Measurements from ENCODE around the gene FMN1. TPM values are rescaled to one million over a fixed set of nuclear protein-coding genes. Genes with fewer than 3 reads are reported as not detected.
"Not testable (repeated sequence)": the region's sequence is repeated elsewhere in the genome, so short reads cannot be mapped to it uniquely, and the experiment has no call there.

FMN1 gene
- total RNA-seq, 1 donor from 2014 or later = 1.6 TPM

GRCh38 chr15:33076937-33077336 is 117.6 kb downstream of the FMN1 start:
- no peak for TF ChIP-seq CTCF (IDR thresholded peaks at IDR 0.05; ENCODE audit: unreplicated experiment)
- no peak for DNase-seq (ENCODE audit: low spot score in 2 of 2, unreplicated experiment in 2 of 2)
- Mint-ChIP-seq H3K4me3 (no peak overlapping the region), H3K9me3 (no peaks in the 10 kb centered on the region), H3K27me3 (ENCODE audit: low read depth) (peaks cover 30% of the 10 kb centered on the region), H3K36me3 (no peaks in the 10 kb centered on the region), H3K27ac (no peak overlapping the region), H3K4me1 (no peaks in the 10 kb centered on the region)

- no peaks in the 10 kb centered on the region for H3K36me3 Mint-ChIP-seq
- no peaks in the 10 kb centered on the region for H3K4me1 Mint-ChIP-seq
- no peak for DNase-seq (ENCODE audit: low spot score in 2 of 2, unreplicated experiment in 2 of 2)
- H3K27me3 Mint-ChIP-seq (ENCODE audit: low read depth) = peaks cover 42% of the 10 kb centered on the region
- no peak overlapping the region for H3K4me3 Mint-ChIP-seq
- TF ChIP-seq CTCF (IDR thresholded peaks at IDR 0.05; ENCODE audit: unreplicated experiment) = no peak
- no peaks in the 10 kb centered on the region for H3K9me3 Mint-ChIP-seq
- no peak overlapping the region for H3K27ac Mint-ChIP-seq
These were observed 119.6 kb downstream of the FMN1 start for GRCh38 chr15:33074942-33075341.

- no peaks in the 10 kb centered on the region for H3K36me3 Mint-ChIP-seq
- peaks cover under 1% of the 10 kb centered on the region for H3K4me1 Mint-ChIP-seq
- H3K9me3 Mint-ChIP-seq = no peaks in the 10 kb centered on the region
- TF ChIP-seq CTCF (IDR thresholded peaks at IDR 0.05; ENCODE audit: unreplicated experiment) = no peak
- no peak overlapping the region for H3K4me3 Mint-ChIP-seq
- no peak for DNase-seq (ENCODE audit: low spot score in 2 of 2, unreplicated experiment in 2 of 2)
- H3K27me3 Mint-ChIP-seq (ENCODE audit: low read depth) = peaks cover 42% of the 10 kb centered on the region
- H3K27ac Mint-ChIP-seq = no peak overlapping the region
These were observed 120.3 kb downstream of the FMN1 start for GRCh38 chr15:33074212-33074611.

GRCh38 chr15:33071451-33071850 is 123.1 kb downstream of the FMN1 start:
- Mint-ChIP-seq H3K27ac (no peak overlapping the region), H3K4me1 (peaks cover 26% of the 10 kb centered on the region), H3K4me3 (no peak overlapping the region), H3K36me3 (no peaks in the 10 kb centered on the region), H3K9me3 (no peaks in the 10 kb centered on the region), H3K27me3 (ENCODE audit: low read depth) (peaks cover 51% of the 10 kb centered on the region)
- no peak for TF ChIP-seq CTCF (IDR thresholded peaks at IDR 0.05; ENCODE audit: unreplicated experiment)
- DNase-seq (ENCODE audit: low spot score in 2 of 2, unreplicated experiment in 2 of 2) = no peak

- H3K9me3 Mint-ChIP-seq = not testable (repeated sequence)
- H3K4me1 Mint-ChIP-seq = peaks cover 30% of the 10 kb centered on the region
These were observed 124.6 kb downstream of the FMN1 start for GRCh38 chr15:33069903-33070302.

GRCh38 chr15:33069161-33069560 is 125.4 kb downstream of the FMN1 start:
- Mint-ChIP-seq H3K27me3 (ENCODE audit: low read depth) (peaks cover 55% of the 10 kb centered on the region), H3K36me3 (no peaks in the 10 kb centered on the region), H3K9me3 (no peaks in the 10 kb centered on the region), H3K27ac (no peak overlapping the region), H3K4me3 (no peak overlapping the region), H3K4me1 (peaks cover 37% of the 10 kb centered on the region)
- TF ChIP-seq CTCF (IDR thresholded peaks at IDR 0.05; ENCODE audit: unreplicated experiment) = no peak
- no peak for DNase-seq (ENCODE audit: low spot score in 2 of 2, unreplicated experiment in 2 of 2)

More at GRCh38 chr15:33069903-33070302, 124.6 kb downstream of the FMN1 start:
- not testable (repeated sequence) for H3K36me3 Mint-ChIP-seq; H3K27ac Mint-ChIP-seq; DNase-seq (ENCODE audit: low spot score in 2 of 2, unreplicated experiment in 2 of 2); H3K4me3 Mint-ChIP-seq
- H3K27me3 Mint-ChIP-seq (ENCODE audit: low read depth) = peaks cover 54% of the 10 kb centered on the region

Measured in mesothelial cell of epicardium (in vitro differentiated cells).